Stomach (tissue), 19 donors: ENCODE measurements around the gene ZNF878. TPM values are rescaled to one million over a fixed set of nuclear protein-coding genes. Genes with fewer than 3 reads are reported as not detected.

ENCODE experiments used
- DNase-seq, 2 donors: peaks; one replicate each; pipeline versions ENCODE4 v3.0.0 to v3.0.0-alpha.2; 2013 to 2019
- H3K27ac ChIP-seq, 5 donors: fragments of 200-600 bp in 4 of 5; sonication (generic) in 4 of 5; one replicate each; pipeline ENCODE4 v1.5.1; 2013 to 2019; ENCODE audit warnings: mild to moderate bottlenecking in 1 of 5, moderate library complexity in 1 of 5
- H3K27me3 ChIP-seq, 3 donors: fragments of 200-600 bp; sonication (generic); one replicate each; pipeline ENCODE4 v1.5.1; 2017 to 2019; ENCODE audit warnings: mixed run types in 1 of 3
- H3K36me3 ChIP-seq, 4 donors: fragments of 200-600 bp; sonication (generic); 1 replicate in 3 of 4; 2 replicates in 1 of 4; pipeline ENCODE4 v1.5.1; 2016 to 2019
- H3K4me1 ChIP-seq, 4 donors: fragments of 200-600 bp; sonication (generic); one replicate each; pipeline ENCODE4 v1.5.1; 2016 to 2019
- H3K4me3 ChIP-seq, 4 donors: fragments of 200-600 bp; sonication (generic) in 3 of 4; one replicate each; pipeline ENCODE4 v1.5.1; 2016 to 2019; ENCODE audit warnings: mild to moderate bottlenecking in 1 of 4
- H3K9me3 ChIP-seq, 4 donors: fragments of 200-600 bp; sonication (generic); one replicate each; pipeline ENCODE4 v1.5.1; 2016 to 2019
- EP300 ChIP-seq: sonication (generic); formaldehyde crosslinking; IDR thresholded peaks from one replicate; pipeline ENCODE4 v1.6.1; 2017; ENCODE audit warnings: antibody characterized with exemption
- POLR2A ChIP-seq, 4 donors: fragments of 450-650 bp; IDR thresholded peaks; one replicate each; pipeline ENCODE4 v1.6.1; 2016; ENCODE audit warnings: antibody characterized with exemption in 4 of 4, control low read depth in 2 of 4, mild to moderate bottlenecking in 1 of 4, moderate library complexity in 1 of 4
- POLR2AphosphoS5 ChIP-seq, 3 donors: sonication (generic); formaldehyde crosslinking; IDR thresholded peaks; one replicate each; pipeline ENCODE4 v1.6.1; 2016; ENCODE audit warnings: antibody characterized with exemption in 3 of 3
- WGBS, 5 donors: extraction: QIAGEN DNeasy Blood & Tissue Kit in 3 of 5; methylation state at CpG; one replicate each; pipeline versions ENCODE4 v1.1.5 to v1.1.7; 2013 to 2018; 5-methylcytosine and 5-hydroxymethylcytosine counted together
- intact Hi-C: fragments of 100-400 bp; cut with DNase I; formaldehyde crosslinking; loops from one replicate; pipeline ENCODE4 v1.15.1; 2023; ENCODE audit warnings: low total_unique reads
- long read RNA-seq, 10 donors: transcript quantifications; one replicate each; lab custom pipeline, GENCODE V29; 2026
- polyA plus RNA-seq, 3 donors: library from polyadenylated mRNA; stranded (reverse); fragments of 200-250 nt; gene quantifications; one replicate each; pipeline ENCODE4 v1.2.3, GENCODE V29; 2013
- total RNA-seq, 5 donors: library from RNA; depleted of rRNA; stranded (reverse); fragments of >200 nt; gene quantifications; one replicate each; pipeline versions ENCODE4 v1.1.0 to v1.2.3, GENCODE V29; 2014 to 2016
- TF ChIP-seq, protein P1 (sequence below), 7 experiments: fragments of 450-650 bp in 4 of 7; fragments of 200-600 bp in 3 of 7; sonication (generic) in 3 of 7; IDR thresholded peaks; one replicate each; pipeline ENCODE4 v1.5.1; 2016 to 2019; ENCODE audit warnings: antibody characterized with exemption in 7 of 7, control low read depth in 2 of 7, mild to moderate bottlenecking in 1 of 7
- donor health status: healthy with polysubstance abuse.
- donor health status: Bipolar disorder and iron deficiency.
- donor health status: healthy.

The ZNF878 gene
- 1 to 10 TPM in 1 of 5 donors, under 1 TPM in 1, not detected in 3; 0.55 to 4.9 TPM for total RNA-seq
- polyA plus RNA-seq: under 1 TPM in 2 of 3 donors, not detected in 1; 0.18 to 0.31 TPM
- long read RNA-seq, donor 1: 0 reads
- long read RNA-seq, donor 2: 0 reads
- long read RNA-seq, donor 3: 0 reads
- long read RNA-seq, donor 4: 0 reads
- long read RNA-seq, donor 5: 0 reads
- long read RNA-seq, donor 6, partial matches to known transcripts: 0 of 1 reads
- long read RNA-seq, donor 6, other reads (novel, unspliced or antisense): 0 of 1 reads
- long read RNA-seq, donor 7: 0 reads
- long read RNA-seq, donor 8: 0 reads
- long read RNA-seq, donor 9: 0 reads
- long read RNA-seq, donor 10: 0 reads

DNA sequence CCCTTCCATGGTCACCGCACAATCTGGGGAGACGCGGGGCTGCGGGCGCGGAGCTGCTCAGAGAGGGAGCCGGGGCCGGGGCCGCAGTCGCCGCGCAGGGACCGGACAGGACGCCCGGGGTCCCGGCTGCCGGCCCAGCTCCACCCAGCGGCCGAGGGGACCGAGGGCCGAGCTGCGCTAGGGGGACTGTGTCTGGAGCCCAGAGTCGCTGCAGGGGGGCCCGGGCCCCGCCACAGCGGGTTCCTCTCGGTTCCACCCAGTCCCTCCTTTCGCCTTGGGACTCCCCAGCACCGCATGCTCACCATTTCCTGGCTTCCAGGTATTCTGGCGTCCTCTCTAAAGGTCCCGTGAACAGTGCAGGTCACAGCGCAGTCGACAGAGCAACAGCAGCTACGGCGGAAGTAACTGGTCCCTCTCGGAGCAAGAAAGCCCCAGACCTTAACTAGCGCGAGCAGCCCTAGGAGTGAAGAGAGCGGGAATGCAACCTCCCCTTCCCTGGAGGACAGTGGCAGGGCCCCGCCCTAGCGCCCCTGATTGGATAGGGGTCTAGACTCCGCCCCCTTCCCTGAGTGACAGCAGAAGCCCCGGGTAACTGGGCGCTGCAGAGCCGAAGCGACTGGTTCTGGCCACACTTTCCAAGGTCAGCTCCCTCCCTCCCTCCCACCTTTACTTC, at the start of gene ZNF878:
Gene ZNF878 (minus strand): TSS at position 465 of the 673 bp plus-strand sequence. CDS start 160 bp downstream, at position 305.
- Histone ChIP-seq H3K4me1 (peaks cover 8 to 18% (median 13%) of the 10 kb centered on the region in 4 donors), H3K36me3 (no peaks in the 10 kb centered on the region), H3K4me3 (peak within 1 kb of the TSS; percentile 67 to 72 (median 68)), H3K27me3 (peaks cover 0 to 3% (median 0%) of the 10 kb centered on the region in 3 donors), H3K9me3 (no peaks in the 10 kb centered on the region), H3K27ac (peak within 1 kb of the TSS; percentile 62 to 82 (median 80))
- WGBS, 5 donors: 0 to 3% (median 0%) methylated on average over 19 to 46 of the region's 46 CpGs
- DNase-seq: peak; percentile 95 to 96
- intact Hi-C loops: no loop called here
- TF ChIP-seq EP300 (no peak), POLR2AphosphoS5 (IDR thresholded peaks at IDR 0.05) (peak; percentile 68 to 96 (median 95)), POLR2A (IDR thresholded peaks at IDR 0.05) (peak in 2 of 4 donors; percentile 42 to 76)
- TF ChIP-seq, protein P1, sequence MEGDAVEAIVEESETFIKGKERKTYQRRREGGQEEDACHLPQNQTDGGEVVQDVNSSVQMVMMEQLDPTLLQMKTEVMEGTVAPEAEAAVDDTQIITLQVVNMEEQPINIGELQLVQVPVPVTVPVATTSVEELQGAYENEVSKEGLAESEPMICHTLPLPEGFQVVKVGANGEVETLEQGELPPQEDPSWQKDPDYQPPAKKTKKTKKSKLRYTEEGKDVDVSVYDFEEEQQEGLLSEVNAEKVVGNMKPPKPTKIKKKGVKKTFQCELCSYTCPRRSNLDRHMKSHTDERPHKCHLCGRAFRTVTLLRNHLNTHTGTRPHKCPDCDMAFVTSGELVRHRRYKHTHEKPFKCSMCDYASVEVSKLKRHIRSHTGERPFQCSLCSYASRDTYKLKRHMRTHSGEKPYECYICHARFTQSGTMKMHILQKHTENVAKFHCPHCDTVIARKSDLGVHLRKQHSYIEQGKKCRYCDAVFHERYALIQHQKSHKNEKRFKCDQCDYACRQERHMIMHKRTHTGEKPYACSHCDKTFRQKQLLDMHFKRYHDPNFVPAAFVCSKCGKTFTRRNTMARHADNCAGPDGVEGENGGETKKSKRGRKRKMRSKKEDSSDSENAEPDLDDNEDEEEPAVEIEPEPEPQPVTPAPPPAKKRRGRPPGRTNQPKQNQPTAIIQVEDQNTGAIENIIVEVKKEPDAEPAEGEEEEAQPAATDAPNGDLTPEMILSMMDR (IDR thresholded peaks at IDR 0.05): no peak

DNA sequence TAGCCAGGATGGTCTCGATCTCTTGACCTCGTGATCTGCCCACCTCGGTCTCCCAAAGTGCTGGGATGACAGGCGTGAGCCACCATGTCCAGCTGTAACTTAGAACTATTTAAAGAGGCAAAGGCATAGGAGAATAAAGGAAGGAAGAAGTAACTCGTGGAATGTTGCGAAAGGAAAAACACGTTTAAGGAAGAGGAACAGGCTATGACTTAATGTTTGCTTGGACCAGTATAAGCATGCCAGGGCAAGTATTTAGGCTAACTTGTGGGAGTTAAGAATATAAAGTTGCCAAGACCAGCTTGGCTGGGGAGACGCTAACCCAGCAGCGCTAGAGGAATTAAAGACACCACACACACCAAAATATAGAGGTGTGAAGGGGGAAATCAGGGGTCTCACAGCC, 45.3 kb upstream of the ZNF878 start:
- peaks cover 0 to 11% (median 0%) of the 10 kb centered on the region in 4 donors for H3K36me3 ChIP-seq
- intact Hi-C loops: no loop called here
- peaks cover 0 to 15% (median 2%) of the 10 kb centered on the region in 4 donors for H3K9me3 ChIP-seq
- no peaks in the 10 kb centered on the region for H3K27me3 ChIP-seq
- no peak for DNase-seq
- H3K27ac ChIP-seq: no peak overlapping the region
- TF ChIP-seq POLR2AphosphoS5 (IDR thresholded peaks at IDR 0.05) (no peak), EP300 (no peak)
- peaks cover 0 to 8% (median 3%) of the 10 kb centered on the region in 4 donors for H3K4me1 ChIP-seq
- 95 to 96% (median 95%) methylated on average over 9 of the region's 9 CpGs for WGBS, 5 donors
- H3K4me3 ChIP-seq: no peak overlapping the region

DNA sequence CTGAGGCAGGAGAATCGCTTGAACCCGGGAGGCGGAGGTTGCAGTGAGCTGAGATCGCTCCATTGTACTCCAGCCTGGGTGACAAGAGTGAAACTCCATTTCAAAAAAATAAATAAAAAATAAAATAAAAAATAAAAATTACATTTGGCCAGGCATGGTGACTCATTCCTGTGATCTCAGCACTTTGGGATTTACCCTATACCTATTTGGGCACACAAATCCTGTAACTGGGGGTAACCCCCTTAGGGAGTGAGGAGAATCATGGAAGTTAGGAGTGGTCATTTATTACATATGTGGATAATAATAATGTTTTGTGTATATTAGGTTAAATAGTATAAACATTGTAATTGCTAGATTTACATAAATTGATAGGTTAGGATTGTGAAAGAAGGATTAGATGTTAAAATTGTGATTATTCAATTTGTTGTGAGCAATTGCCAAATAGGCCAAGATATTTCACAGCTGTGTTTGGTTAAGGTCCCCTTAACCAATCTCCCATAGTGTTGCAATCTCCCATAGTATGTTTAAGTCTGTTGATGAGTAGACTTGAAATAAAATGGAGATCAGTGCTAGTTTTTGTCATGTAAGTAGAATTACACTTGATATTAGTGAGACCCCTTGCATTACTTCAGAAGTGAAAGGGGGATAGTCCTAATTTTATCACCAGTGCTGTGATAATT, 42.5 kb upstream of the ZNF878 start:
- H3K27ac ChIP-seq: no peak overlapping the region
- WGBS, 5 donors: 94 to 99% (median 97%) methylated on average over 4 of the region's 4 CpGs

DNA sequence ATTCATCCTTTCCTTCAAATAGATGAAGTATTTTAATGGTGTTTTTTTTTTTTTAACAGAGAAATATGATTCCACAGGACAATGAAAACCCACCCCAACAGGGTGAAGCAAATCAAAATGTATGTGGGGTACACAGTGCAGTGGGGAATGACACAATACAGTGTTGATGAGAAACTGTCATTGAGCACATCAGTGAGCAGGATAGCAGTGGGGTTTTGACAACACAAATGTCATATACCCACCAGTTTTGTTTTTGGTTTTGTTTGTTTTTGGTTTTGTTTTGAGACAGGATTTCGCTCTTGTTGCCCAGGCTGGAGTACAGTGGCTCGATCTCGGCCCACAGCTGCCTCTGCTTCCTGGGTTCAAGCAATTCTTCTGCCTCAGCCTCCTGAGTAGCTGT, 41.0 kb upstream of the ZNF878 start:
- no peaks in the 10 kb centered on the region for H3K27me3 ChIP-seq
- H3K4me3 ChIP-seq: no peak overlapping the region
- peaks cover 0 to 4% (median 0%) of the 10 kb centered on the region in 4 donors for H3K9me3 ChIP-seq
- intact Hi-C loops: no loop called here
- no peak overlapping the region for H3K27ac ChIP-seq
- H3K36me3 ChIP-seq: peaks cover 0 to 11% (median 0%) of the 10 kb centered on the region in 4 donors
- H3K4me1 ChIP-seq: peaks cover 0 to 28% (median 15%) of the 10 kb centered on the region in 4 donors
- WGBS, 5 donors: 73 to 94% (median 89%) methylated on average over 3 of the region's 3 CpGs
- TF ChIP-seq EP300 (no peak), POLR2AphosphoS5 (IDR thresholded peaks at IDR 0.05) (no peak), POLR2A (IDR thresholded peaks at IDR 0.05) (no peak)
- TF ChIP-seq, protein P1 (IDR thresholded peaks at IDR 0.05): no peak
- no peak for DNase-seq

More for the DNA sequence above, 42.5 kb upstream of the ZNF878 start:
- peaks cover 0 to 8% (median 2%) of the 10 kb centered on the region in 4 donors for H3K9me3 ChIP-seq
- no peak for DNase-seq
- H3K27me3 ChIP-seq: no peaks in the 10 kb centered on the region
- H3K4me3 ChIP-seq: no peak overlapping the region
- intact Hi-C loops: no loop called here
- TF ChIP-seq, protein P1 (IDR thresholded peaks at IDR 0.05): no peak
- no peak for TF ChIP-seq POLR2AphosphoS5 (IDR thresholded peaks at IDR 0.05)
- TF ChIP-seq POLR2A (IDR thresholded peaks at IDR 0.05): no peak
- TF ChIP-seq EP300: no peak
- peaks cover 0 to 11% (median 0%) of the 10 kb centered on the region in 4 donors for H3K36me3 ChIP-seq
- H3K4me1 ChIP-seq: peaks cover 0 to 28% (median 15%) of the 10 kb centered on the region in 4 donors
